ENCODE data around the gene THADA. TPM values are rescaled to one million over a fixed set of nuclear protein-coding genes. Genes with fewer than 3 reads are reported as not detected.
"Not testable (repeated sequence)": the region's sequence is repeated elsewhere in the genome, so short reads cannot be mapped to it uniquely, and the experiment has no call there.

The THADA gene
- total RNA-seq, 1 donor from 2014 or later = 50.6 TPM

GRCh38 chr2:43294973-43295603 is 300.8 kb downstream of the THADA start:
- Histone ChIP-seq H3K27me3 (ENCODE audit: control insufficient read depth in 3 of 3, insufficient read depth in 3 of 3, low read length in 3 of 3) (no peaks in the 10 kb centered on the region), H3K4me3 (ENCODE audit: low read length in 3 of 3) (no peak overlapping the region), H3K9ac (ENCODE audit: low read depth in 1 of 3, low read length in 3 of 3) (no peak overlapping the region), H3K9me3 (ENCODE audit: control insufficient read depth in 3 of 3, low read length in 3 of 3) (no peaks in the 10 kb centered on the region), H3K4me1 (ENCODE audit: control insufficient read depth in 3 of 3, insufficient read depth in 3 of 3, low read length in 3 of 3) (peaks cover 9 to 18% (median 10%) of the 10 kb centered on the region in 3 donors), H3K36me3 (ENCODE audit: control insufficient read depth in 3 of 3, insufficient read depth in 3 of 3, low read length in 3 of 3) (peaks cover 0 to 4% (median 2%) of the 10 kb centered on the region in 3 donors), H3K27ac (ENCODE audit: low read depth, low read length) (no peak overlapping the region)

DNA sequence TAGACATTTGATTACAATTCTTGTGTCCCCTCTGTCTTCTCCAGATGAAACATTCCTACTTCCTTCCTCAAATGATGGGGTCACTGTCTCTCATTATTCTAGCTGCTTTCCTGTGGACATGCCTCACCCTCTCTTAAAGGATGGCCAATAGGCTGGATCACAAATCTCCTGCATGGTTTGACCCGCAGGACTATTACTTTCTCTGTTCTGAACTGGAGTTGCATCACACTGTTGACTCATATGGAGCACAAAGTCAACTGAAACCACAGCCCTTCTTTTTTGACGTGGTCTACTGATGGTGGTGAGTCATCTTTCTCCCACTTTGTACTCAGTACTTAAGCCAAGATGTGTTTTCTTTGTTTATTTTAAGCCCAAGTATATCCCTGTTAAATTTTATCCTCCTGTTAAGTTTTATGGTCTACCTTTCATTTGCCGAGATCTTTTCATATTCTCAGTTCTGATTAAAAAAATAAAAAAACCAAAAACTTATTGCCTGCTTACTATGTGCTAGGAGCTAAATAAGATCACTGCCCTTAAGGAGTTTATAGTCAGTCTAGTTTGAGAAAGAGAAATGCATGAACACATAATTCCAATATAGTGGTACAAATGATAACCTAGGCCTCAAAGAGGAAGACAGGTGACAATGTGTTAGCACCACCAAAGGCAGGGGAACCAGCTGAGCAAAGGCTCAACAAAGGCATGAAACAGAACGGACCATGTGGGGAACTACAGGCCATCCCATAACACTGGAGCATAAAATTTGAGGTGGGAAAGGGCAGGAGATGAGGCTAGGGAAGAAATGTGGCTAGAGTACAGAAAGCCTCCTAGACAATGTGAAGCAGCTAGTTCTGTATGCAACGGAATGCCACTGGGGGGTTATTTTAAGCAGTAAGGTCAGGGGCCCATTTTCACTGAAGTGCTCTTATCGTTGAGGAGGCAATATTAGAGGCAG is 301.8 kb downstream of the THADA start:
- Histone ChIP-seq H3K27ac (ENCODE audit: low read depth, low read length) (peak overlapping the region; percentile 76), H3K4me1 (ENCODE audit: control insufficient read depth in 3 of 3, insufficient read depth in 3 of 3, low read length in 3 of 3) (peaks cover 9 to 18% (median 10%) of the 10 kb centered on the region in 3 donors), H3K9ac (ENCODE audit: low read depth in 1 of 3, low read length in 3 of 3) (no peak overlapping the region), H3K9me3 (ENCODE audit: control insufficient read depth in 3 of 3, low read length in 3 of 3) (no peaks in the 10 kb centered on the region), H3K36me3 (ENCODE audit: control insufficient read depth in 3 of 3, insufficient read depth in 3 of 3, low read length in 3 of 3) (peaks cover 0 to 4% (median 2%) of the 10 kb centered on the region in 3 donors), H3K4me3 (ENCODE audit: low read length in 3 of 3) (peak overlapping the region in 1 of 3 donors; percentile 3), H3K27me3 (ENCODE audit: control insufficient read depth in 3 of 3, insufficient read depth in 3 of 3, low read length in 3 of 3) (no peaks in the 10 kb centered on the region)

DNA sequence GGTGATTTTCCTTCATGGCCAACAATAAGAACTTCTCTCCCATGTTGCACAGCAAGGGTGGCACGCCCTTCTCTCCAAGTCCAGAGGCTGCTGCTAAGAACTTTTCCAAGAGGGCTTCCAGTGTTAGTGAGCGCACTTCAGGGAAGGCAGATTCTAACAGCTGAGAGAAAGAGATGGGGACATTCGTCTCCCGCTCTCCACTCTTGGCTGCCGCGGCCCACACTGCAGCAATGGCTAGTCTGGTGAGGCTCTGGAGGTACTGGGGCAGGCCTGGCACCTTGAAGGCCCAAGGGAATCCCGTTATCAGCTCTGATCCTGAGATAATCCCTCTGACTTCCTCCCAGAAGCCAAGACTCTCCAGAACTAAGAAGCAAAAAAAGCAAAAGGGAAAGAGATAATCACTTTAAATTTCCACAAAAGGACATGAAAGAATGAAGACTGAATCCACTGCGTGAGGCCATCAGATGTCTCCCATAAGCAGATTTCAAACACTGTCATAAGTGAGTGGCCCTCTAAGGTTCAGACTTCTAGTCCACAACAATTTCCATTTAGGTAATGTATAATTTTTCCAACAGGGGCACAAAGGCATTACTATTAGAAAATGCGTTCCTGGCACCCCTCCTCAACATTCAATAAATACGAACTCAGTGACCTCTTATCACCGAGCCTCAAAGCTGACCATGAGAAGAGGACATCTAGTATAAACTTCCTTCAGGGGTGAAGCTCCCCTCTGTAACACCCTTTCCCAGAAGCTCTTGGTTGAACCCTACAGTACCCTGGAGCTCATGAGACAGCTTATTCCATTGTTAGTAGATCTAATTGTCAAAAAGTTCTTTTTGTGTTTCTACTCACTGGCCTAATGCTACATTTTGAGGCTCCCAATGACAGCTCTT is 302.7 kb downstream of the THADA start:
- H3K27ac ChIP-seq (ENCODE audit: low read depth, low read length) = peak overlapping the region; percentile 76
- no peaks in the 10 kb centered on the region for H3K27me3 ChIP-seq (ENCODE audit: control insufficient read depth in 3 of 3, insufficient read depth in 3 of 3, low read length in 3 of 3)
- no peak overlapping the region for H3K4me3 ChIP-seq (ENCODE audit: low read length in 3 of 3)
- peaks cover 0 to 4% (median 2%) of the 10 kb centered on the region in 3 donors for H3K36me3 ChIP-seq (ENCODE audit: control insufficient read depth in 3 of 3, insufficient read depth in 3 of 3, low read length in 3 of 3)
- H3K9me3 ChIP-seq (ENCODE audit: control insufficient read depth in 3 of 3, low read length in 3 of 3) = no peaks in the 10 kb centered on the region
- H3K9ac ChIP-seq (ENCODE audit: low read depth in 1 of 3, low read length in 3 of 3) = no peak overlapping the region
- peaks cover 9 to 18% (median 10%) of the 10 kb centered on the region in 3 donors for H3K4me1 ChIP-seq (ENCODE audit: control insufficient read depth in 3 of 3, insufficient read depth in 3 of 3, low read length in 3 of 3)

GRCh38 chr2:43292297-43292696 is 303.5 kb downstream of the THADA start:
- Histone ChIP-seq H3K27me3 (ENCODE audit: control insufficient read depth in 3 of 3, insufficient read depth in 3 of 3, low read length in 3 of 3) (no peaks in the 10 kb centered on the region), H3K9me3 (ENCODE audit: control insufficient read depth in 3 of 3, low read length in 3 of 3) (no peaks in the 10 kb centered on the region), H3K27ac (ENCODE audit: low read depth, low read length) (no peak overlapping the region), H3K36me3 (ENCODE audit: control insufficient read depth in 3 of 3, insufficient read depth in 3 of 3, low read length in 3 of 3) (peaks cover 0 to 4% (median 2%) of the 10 kb centered on the region in 3 donors), H3K4me3 (ENCODE audit: low read length in 3 of 3) (no peak overlapping the region), H3K9ac (ENCODE audit: low read depth in 1 of 3, low read length in 3 of 3) (no peak overlapping the region), H3K4me1 (ENCODE audit: control insufficient read depth in 3 of 3, insufficient read depth in 3 of 3, low read length in 3 of 3) (peaks cover 9 to 18% (median 10%) of the 10 kb centered on the region in 3 donors)

DNA sequence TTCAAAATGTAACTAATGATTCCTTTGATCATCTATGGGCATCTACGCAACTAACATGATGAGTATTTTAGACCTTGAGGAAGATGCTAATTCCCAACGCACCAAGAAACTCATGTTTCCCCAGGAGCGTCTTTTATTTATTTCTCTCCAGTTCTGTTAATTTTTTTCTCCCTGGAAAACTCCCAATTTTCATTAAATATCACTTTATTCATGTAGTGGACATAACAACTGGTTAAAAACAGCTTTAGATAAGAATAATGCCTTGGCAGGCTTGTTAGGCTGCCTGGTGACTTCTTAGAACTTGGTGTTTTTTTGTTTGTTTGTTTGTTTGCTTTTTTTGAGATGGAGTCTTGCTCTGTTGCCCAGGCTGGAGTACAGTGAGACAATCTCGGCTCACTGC is 306.5 kb downstream of the THADA start:
- peaks cover 17 to 23% (median 22%) of the 10 kb centered on the region in 3 donors for H3K36me3 ChIP-seq (ENCODE audit: control insufficient read depth in 3 of 3, insufficient read depth in 3 of 3, low read length in 3 of 3)
- H3K27me3 ChIP-seq (ENCODE audit: control insufficient read depth in 3 of 3, insufficient read depth in 3 of 3, low read length in 3 of 3) = no peaks in the 10 kb centered on the region
- H3K4me1 ChIP-seq (ENCODE audit: control insufficient read depth in 3 of 3, insufficient read depth in 3 of 3, low read length in 3 of 3) = peaks cover 7 to 16% (median 10%) of the 10 kb centered on the region in 3 donors
- no peak overlapping the region for H3K4me3 ChIP-seq (ENCODE audit: low read length in 3 of 3)
- H3K9me3 ChIP-seq (ENCODE audit: control insufficient read depth in 3 of 3, low read length in 3 of 3) = peaks cover 0 to 4% (median 0%) of the 10 kb centered on the region in 3 donors
- no peak overlapping the region for H3K27ac ChIP-seq (ENCODE audit: low read depth, low read length)
- H3K9ac ChIP-seq (ENCODE audit: low read depth in 1 of 3, low read length in 3 of 3) = no peak overlapping the region

- peaks cover 20 to 30% (median 24%) of the 10 kb centered on the region in 3 donors for H3K36me3 ChIP-seq (ENCODE audit: control insufficient read depth in 3 of 3, insufficient read depth in 3 of 3, low read length in 3 of 3)
- H3K9ac ChIP-seq (ENCODE audit: low read depth in 1 of 3, low read length in 3 of 3) = no peak overlapping the region
- H3K27me3 ChIP-seq (ENCODE audit: control insufficient read depth in 3 of 3, insufficient read depth in 3 of 3, low read length in 3 of 3) = no peaks in the 10 kb centered on the region
- peaks cover 0 to 4% (median 0%) of the 10 kb centered on the region in 3 donors for H3K9me3 ChIP-seq (ENCODE audit: control insufficient read depth in 3 of 3, low read length in 3 of 3)
- H3K4me1 ChIP-seq (ENCODE audit: control insufficient read depth in 3 of 3, insufficient read depth in 3 of 3, low read length in 3 of 3) = peaks cover 1 to 11% (median 5%) of the 10 kb centered on the region in 3 donors
- H3K27ac ChIP-seq (ENCODE audit: low read depth, low read length) = no peak overlapping the region
- H3K4me3 ChIP-seq (ENCODE audit: low read length in 3 of 3) = no peak overlapping the region
These were observed 307.2 kb downstream of the THADA start for GRCh38 chr2:43288417-43289305.

- Histone ChIP-seq H3K9ac (ENCODE audit: low read depth in 1 of 3, low read length in 3 of 3) (no peak overlapping the region), H3K4me1 (ENCODE audit: control insufficient read depth in 3 of 3, insufficient read depth in 3 of 3, low read length in 3 of 3) (no peaks in the 10 kb centered on the region), H3K36me3 (ENCODE audit: control insufficient read depth in 3 of 3, insufficient read depth in 3 of 3, low read length in 3 of 3) (peaks cover 16 to 39% (median 24%) of the 10 kb centered on the region in 3 donors), H3K9me3 (ENCODE audit: control insufficient read depth in 3 of 3, low read length in 3 of 3) (peaks cover 0 to 4% (median 0%) of the 10 kb centered on the region in 3 donors), H3K4me3 (ENCODE audit: low read length in 3 of 3) (no peak overlapping the region), H3K27ac (ENCODE audit: low read depth, low read length) (no peak overlapping the region), H3K27me3 (ENCODE audit: control insufficient read depth in 3 of 3, insufficient read depth in 3 of 3, low read length in 3 of 3) (no peaks in the 10 kb centered on the region)
These were observed 309.9 kb downstream of the THADA start for GRCh38 chr2:43285987-43286386.

- H3K27me3 ChIP-seq (ENCODE audit: control insufficient read depth in 3 of 3, insufficient read depth in 3 of 3, low read length in 3 of 3) = no peaks in the 10 kb centered on the region
- H3K36me3 ChIP-seq (ENCODE audit: control insufficient read depth in 3 of 3, insufficient read depth in 3 of 3, low read length in 3 of 3) = peaks cover 18 to 39% (median 22%) of the 10 kb centered on the region in 3 donors
- no peak overlapping the region for H3K27ac ChIP-seq (ENCODE audit: low read depth, low read length)
- no peak overlapping the region for H3K9ac ChIP-seq (ENCODE audit: low read depth in 1 of 3, low read length in 3 of 3)
- H3K9me3 ChIP-seq (ENCODE audit: control insufficient read depth in 3 of 3, low read length in 3 of 3) = peaks cover 0 to 4% (median 0%) of the 10 kb centered on the region in 3 donors
- H3K4me3 ChIP-seq (ENCODE audit: low read length in 3 of 3) = no peak overlapping the region
- no peaks in the 10 kb centered on the region for H3K4me1 ChIP-seq (ENCODE audit: control insufficient read depth in 3 of 3, insufficient read depth in 3 of 3, low read length in 3 of 3)
These were observed 310.9 kb downstream of the THADA start for GRCh38 chr2:43284967-43285366.

GRCh38 chr2:43284347-43284746 is 311.5 kb downstream of the THADA start:
- not testable (repeated sequence) for H3K27me3 ChIP-seq (ENCODE audit: control insufficient read depth in 3 of 3, insufficient read depth in 3 of 3, low read length in 3 of 3); H3K4me1 ChIP-seq (ENCODE audit: control insufficient read depth in 3 of 3, insufficient read depth in 3 of 3, low read length in 3 of 3); H3K4me3 ChIP-seq (ENCODE audit: low read length in 3 of 3); H3K9ac ChIP-seq (ENCODE audit: low read depth in 1 of 3, low read length in 3 of 3); H3K27ac ChIP-seq (ENCODE audit: low read depth, low read length); H3K9me3 ChIP-seq (ENCODE audit: control insufficient read depth in 3 of 3, low read length in 3 of 3)
- H3K36me3 ChIP-seq (ENCODE audit: control insufficient read depth in 3 of 3, insufficient read depth in 3 of 3, low read length in 3 of 3) = peaks cover 18 to 39% (median 22%) of the 10 kb centered on the region in 3 donors

Measured in skeletal muscle tissue (tissue), 4 donors.